T-helper 2 cell (primary cell): ENCODE measurements around the gene SNX15.

Source experiments
- DNase-seq, 5 experiments: peaks; one replicate each; pipeline versions ENCODE4 v3.0.0 to v3.0.0-alpha.2; 2012 to 2022

The SNX15 gene

GRCh38 chr11:65085446-65085845, 58.2 kb downstream of the SNX15 start:
- DNase-seq, result no peak

DNA sequence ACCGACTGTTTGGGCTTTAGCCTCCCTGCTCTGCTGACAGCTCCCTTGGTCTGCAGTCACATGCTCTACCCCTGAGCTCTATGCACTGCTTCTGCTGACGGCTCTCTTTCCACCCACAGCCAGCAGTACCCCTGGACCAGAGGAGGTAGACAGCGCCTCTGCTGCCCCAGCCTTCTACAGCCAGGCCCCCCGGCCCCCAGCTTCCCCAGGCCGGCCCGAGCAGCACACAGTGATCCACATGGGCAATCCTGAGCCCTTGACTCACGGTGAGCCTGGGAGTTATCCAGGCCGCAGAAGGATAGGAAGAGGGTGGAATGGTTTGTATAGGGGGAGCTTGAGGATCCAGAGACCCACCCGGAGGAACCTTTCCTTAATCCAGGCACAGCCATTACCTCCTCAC, 59.6 kb downstream of the SNX15 start:
- DNase-seq, result no peak

- DNase-seq, result no peak
Observed at GRCh38 chr11:65087216-65087615, 60.0 kb downstream of the SNX15 start.

DNA sequence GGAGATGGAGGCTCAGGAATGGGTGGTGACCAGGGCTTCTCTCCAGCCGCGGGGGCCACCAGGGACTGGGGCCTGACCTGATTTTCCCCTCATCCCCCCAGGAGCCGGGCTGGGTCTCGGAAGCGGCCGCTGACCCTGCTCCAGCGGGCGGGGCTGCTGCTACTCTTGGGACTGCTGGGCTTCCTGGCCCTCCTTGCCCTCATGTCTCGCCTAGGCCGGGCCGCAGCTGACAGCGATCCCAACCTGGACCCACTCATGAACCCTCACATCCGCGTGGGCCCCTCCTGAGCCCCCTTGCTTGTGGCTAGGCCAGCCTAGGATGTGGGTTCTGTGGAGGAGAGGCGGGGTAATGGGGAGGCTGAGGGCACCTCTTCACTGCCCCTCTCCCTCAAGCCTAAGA, 60.6 kb downstream of the SNX15 start:
- DNase-seq, result no peak

DNA sequence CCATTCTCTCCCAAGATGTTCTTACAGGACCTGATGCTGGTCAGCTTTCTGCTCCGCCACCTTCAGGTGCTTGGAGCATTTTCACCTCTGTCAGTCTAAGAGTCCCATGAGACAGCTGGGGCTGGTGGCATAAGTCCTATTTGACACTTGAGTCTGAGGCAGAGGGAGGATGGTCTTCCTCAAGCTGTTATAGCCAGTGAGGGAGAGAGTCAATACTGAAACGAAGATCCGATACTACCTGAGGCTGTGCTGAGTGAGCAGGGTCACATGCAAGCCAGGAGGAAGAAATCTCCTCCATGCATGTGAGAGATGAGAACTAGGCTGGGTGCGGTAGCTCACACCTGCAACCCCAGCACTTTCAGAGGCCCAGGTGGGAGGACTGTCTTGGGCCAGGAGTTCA, 62.4 kb downstream of the SNX15 start:
- DNase-seq, result no peak
